ENCODE data around the gene SLC6A3.

The SLC6A3 gene

GRCh38 chr5:1347571-1347970, 97.7 kb downstream of the SLC6A3 start:
- no peak for DNase-seq (ENCODE audit: low spot score)

GRCh38 chr5:1346627-1347440, 98.4 kb downstream of the SLC6A3 start:
- no peak for DNase-seq (ENCODE audit: low spot score)

- DNase-seq (ENCODE audit: low spot score), result no peak
These were observed 99.2 kb downstream of the SLC6A3 start for GRCh38 chr5:1345876-1346626.

GRCh38 chr5:1344975-1345838, 100.0 kb downstream of the SLC6A3 start, which contains the start of gene CLPTM1L:
Gene CLPTM1L, minus strand, starts transcription at chr5:1345099. Its CDS starts 258 bp downstream, at chr5:1344841.
- peak; percentile 100 for DNase-seq (ENCODE audit: low spot score)

- DNase-seq (ENCODE audit: low spot score), result peak; percentile 47
These were observed 101.0 kb downstream of the SLC6A3 start for GRCh38 chr5:1343931-1344901.

GRCh38 chr5:1343315-1343751, 101.9 kb downstream of the SLC6A3 start:
- DNase-seq (ENCODE audit: low spot score), result no peak
